ENCODE results near the gene NYAP1.
A peak's percentile ranks its signal among the peaks of the same experiment; 100 is the strongest.

NYAP1 gene

DNA sequence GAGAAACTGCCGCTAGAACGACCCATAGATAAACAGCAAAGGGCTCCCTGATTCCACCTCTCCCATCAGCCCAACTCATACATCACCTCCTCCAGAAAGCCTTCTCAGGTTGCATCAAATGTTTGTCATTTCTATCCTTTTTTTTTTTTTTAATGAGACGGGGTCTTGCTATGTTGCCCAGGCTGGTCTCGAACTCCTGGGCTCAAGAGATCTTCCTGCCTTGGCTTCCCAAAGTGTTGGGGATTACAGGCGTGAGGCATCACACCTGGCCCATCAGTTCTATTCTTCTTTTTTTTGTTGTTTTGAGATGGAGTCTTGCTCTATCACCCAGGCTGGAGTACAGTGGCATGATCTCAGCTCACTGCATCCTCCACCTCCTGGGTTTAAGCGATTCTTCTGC, 26.7 kb upstream of the NYAP1 start:
- no peak for DNase-seq

DNA sequence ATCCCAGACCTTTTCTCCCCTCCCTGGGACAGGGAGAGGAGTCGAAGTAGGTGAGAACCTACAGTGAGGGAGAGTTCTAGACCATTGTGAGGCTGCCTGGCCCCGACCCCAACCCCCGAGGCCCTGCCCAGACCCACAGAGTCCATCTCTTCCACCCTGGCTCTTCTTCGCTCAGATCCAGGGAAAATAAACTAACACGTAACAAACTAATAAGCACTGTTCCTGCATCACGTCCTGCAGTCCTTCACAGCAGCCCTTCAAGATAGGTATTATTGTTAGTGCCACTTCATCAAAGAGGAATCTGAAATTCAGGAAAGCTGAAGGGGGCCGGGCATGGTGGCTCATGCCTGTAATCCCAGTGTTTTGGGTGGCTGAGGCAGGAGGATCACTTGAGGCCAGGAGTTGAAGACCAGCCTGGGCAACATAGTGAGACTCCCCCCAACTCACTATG, 19.5 kb upstream of the NYAP1 start, which contains the start of gene SPACDR:
SPACDR (minus strand) TSS at position 51 of the 451 bp plus-strand sequence. CDS start 235 bp downstream, outside the sequence.
- no peak for DNase-seq

DNA sequence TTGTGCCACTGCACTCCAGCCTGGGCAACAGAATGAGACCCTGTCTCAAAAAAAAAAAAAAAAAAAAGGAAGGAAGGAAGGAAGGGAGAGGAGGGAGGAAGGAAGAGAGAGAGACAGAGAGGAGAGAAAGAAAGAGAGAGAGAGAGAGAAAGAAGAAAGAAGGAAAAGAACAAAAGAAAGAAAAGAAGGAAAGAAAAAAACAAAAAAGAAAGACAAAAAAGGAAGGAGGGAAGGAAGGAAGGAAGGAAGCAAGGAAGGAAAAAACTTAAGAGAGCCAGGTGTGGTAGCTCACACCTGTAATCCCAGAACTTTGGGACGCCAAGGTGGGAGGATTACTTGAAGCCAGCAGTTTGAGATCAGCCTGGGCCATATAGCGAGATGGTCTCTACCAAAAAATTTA, 18.9 kb upstream of the NYAP1 start:
- DNase-seq: no peak

DNA sequence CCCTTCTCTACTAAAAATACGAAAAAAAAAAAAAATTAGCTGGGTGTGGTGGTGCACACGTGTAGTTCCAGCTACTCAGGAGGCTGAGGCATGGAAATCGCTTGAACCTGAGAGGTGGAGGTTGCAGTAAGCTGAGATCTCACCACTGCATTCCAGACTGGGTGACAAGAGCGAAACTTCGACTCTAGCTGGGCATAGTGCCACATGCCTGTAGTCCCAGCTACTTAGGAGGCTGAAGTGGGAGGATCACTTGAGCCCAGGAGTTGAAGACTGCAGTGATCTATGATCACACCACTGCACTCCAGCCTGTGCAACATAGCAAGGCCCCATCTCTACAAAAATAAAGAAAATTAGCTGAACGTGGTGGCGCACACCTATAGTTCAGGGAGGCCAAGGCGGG, 18.4 kb upstream of the NYAP1 start:
- DNase-seq: no peak

DNA sequence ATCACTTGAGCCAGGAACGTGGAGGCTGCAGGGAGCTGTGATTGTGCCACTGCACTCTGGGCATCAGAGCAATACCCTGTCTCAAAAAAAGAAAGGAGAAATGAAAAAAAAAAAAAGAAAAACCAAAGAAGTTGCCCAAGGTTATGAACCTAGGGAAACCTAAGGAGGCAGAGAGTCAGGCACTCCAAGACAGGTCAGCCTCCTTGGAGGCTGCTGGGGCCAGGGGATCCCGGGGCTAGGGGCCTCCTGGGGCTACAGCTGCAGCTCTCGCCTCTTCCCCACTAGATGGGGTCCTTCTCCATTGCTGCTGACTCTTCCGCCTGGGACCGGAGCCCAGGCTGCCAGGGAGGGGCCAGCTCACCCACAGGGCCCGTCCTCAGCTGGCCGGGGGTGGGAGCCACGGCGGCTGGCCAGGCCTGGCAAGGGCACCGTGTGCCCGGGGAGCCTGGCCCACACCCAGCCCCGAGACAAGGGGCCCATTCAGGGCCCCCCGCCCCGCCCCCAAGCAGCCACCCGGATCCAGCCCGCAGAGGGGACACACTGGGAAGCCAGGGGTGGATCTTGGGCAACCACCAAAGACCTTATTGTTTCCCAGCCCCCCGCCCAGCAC, 17.9 kb upstream of the NYAP1 start:
- DNase-seq: peak; percentile 50

DNA sequence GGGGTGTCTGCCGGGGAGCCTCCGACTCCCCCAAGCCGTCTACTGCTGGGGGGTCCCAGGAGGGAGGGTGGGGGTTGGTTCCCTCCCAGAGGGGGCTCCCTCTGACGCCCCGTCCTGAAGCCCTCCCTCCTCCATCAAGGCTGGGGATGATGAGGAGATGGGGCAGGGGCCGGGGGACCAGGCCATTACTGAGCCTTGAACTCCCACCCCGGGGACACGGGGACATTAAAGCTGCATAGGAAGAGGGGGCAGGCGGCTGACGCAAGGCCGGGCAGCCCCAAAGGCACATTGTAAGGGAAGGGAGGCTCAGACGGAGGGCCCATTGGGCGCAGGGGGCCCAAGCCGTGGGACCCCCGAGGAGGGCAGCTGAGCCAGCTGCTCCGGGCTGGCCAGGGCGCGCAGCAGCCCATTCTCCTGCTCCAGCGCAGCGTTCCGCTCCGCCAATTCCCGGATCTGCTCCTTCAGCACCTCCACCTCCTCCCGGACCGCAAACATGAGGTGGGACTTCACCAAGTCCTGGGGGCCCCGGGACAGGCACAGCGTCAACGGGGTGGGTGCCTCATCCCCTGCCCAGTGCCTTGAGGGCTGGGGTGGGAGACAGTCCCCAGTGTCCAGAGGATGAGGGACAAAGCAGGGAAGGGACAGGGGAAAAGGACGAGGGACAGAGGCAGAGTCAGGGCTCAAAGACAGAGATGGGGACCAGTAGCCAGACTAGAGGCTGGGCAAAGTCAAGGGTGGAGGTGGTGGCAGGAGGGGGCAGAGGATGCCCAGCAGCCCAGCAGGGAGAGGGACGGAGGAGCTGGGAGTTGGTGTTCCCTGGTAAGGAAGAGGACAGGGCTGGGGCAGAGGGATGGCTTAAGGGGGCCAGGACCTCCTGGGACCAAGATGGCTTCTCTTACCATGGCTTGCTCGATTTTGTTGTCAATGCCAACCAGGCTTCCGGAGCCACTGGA, 16.8 kb upstream of the NYAP1 start:
- no peak for DNase-seq

DNA sequence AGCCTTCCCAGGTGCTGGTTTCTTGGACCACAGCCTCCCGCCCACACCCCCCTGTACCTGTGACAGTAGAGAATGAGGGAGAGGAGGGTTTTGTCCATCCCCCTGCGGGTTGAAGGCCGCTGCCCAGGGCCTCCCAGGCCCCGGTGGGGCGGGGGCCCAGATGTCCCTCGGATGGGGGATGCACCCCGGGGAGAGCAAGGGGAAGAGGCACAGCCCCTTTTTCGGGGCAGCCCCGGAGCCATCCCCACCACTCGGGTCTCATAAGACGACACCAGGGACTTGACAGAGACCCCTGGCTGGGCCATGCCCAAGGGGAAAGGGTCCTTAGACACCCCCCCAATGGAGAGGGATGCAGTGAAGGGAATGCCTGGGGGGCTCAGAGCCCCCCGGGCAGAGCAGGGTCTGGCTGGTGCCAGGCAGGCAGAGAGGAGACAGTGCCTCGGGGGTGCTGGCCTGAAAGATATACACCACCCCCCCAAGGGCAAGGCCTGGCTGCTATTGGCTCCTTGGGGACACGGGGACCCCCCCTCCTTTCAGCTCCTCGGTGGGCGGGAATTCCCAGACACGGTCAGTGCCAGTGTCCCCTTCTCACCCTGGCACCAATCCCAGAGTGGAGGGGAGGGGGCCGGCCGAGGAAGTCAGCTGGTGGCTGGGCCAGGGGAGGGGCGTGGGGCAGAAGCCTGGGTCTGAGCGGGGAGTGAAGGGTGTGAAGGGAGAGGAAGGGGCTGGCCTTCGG, 15.9 kb upstream of the NYAP1 start:
- DNase-seq: no peak

DNA sequence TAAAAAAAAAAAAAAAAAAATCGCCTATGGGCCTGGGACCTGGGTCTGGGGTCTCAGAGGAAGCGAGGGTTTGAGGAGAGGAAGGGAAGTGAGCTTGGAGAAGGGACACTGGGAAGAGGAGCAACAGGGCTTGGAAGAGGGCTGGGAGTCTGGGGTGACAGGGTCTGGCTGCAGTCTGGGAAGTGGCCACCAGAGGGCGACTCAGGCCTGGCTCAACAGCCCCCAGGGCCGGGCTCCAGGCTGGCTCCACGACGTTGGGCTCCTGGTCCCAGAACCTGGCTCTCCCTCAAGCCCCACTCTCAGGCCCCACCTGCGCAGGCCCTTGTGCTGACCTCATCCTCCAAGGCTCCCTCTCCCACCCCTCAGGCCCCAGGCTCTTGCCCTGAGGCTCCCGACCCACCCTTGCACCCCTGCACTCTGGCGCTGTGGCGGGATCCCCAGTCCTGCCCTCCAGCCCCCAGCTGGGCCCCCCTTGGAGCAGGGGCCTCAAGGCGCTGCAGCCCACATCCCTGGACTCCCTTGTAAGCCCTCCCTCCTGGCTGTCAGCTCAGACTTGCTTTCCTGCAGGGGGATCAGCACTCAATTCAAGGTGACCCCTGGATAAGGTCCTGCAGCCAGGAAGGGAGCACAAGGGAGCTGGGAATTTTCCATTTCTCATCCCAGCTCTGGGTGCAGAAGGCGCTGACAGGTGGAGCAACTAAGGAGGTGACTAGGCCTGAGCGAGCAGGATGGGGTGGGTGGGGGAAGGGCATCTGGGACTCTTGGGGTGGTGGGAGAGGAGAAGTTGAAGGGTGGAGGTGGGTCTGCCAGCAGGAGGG, 14.3 kb upstream of the NYAP1 start:
- DNase-seq: peak; percentile 70

DNA sequence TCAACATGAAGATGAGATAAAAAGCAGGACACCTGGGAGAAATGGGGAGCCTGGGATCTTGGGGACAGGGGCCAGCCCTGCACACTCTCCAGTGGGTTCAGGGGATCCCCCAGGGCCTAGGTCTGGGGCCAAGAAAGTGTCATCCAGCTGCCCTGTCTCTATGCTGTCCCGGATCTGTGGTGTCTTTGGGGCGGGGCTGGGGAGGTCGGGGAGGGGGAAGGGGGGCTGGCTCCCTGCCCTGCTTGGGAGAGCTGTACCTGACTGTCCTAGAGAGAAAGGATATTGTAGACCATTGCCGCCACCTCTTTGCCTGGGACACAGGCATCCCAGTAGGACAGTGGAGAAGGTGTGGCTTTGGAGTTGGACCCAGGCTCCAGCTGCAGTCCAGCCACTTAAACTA, 12.7 kb upstream of the NYAP1 start:
- DNase-seq: no peak

DNA sequence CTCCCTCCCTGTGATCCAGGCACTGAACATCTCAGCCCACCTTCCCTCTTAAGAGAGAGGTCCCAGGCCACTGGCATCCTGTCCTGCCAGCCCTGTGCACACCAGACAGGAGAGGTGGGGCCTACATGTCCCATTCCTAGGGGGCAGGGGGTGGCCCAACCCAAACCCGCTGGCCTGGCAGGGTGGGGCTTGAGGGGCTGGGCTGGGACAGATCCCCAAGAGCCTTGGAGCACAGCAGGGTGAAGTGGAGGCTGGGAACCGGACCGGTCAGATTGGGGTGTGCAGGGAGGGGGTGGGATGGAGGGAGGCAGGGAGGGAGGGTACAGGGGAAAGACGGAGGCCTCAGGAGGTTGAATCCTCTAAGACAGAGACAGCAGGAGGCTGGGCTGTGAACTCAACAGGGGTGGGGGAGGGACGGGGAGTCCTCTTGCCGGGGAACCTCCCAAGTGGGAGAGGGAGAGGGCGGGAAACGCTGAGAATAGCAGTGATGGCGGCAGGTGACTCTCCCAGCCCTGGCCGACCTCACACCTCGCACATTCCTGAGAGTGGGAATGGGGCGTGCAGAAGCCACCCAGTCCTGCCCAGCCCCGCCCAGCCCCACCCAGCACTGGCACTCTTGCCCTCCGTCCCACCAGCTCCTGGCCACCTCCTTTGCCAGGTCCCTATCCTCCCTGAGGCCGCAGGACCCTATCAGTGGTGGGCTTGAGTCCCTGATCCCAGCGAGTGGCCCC, 11.4 kb upstream of the NYAP1 start:
- DNase-seq: no peak

DNA sequence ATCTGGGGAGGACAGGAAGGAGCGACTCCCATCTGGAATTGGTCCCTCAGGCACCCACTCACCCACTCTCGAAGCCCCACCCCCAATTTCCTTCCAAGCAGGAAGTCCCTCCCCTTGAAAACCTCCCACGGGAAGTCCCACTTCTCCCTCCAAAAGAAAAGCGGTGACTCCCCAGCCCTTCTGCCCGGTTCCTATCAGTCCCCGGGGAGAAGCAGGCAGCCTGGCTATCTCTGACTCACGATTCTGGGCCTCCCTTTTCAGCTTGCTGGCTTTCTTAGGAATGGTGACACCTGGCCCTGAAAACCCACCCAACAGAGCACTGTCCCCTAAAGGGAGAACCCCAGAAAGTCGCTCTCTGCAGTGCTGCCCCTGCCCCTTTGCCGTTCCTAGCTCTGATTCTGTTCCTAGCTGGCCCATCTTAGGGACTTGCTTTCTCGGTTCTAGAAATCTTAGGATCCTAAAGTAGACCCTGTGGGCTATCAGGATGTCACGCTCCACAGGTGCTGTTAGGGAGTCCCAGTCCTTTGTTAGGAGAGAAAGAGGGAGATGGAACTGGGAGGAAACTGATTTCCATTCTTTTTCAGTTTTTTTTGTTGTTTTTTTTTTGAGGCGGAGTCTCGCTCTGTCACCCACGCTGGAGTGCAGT, 10.8 kb upstream of the NYAP1 start:
- no peak for DNase-seq

DNA sequence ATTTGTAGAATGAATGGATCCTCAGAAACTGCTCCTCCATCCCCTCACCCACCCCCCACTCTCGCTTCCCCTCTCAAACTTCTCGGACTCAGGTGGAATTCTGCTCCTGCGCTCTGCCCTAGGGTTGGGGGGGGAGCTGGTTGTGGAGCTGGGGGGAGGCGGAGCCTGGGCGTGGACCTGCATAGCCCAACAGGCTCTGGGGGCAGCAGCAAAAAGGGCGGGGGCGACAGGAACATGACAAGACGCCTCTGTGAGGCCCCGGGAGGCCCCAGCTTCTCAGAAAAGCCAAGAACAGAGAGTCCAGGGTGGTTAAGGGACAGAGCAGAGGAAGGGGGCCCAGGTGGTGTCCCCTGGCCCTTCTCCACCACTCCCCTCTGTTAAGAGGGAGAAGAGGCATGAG, 8.2 kb upstream of the NYAP1 start:
- DNase-seq: no peak

DNA sequence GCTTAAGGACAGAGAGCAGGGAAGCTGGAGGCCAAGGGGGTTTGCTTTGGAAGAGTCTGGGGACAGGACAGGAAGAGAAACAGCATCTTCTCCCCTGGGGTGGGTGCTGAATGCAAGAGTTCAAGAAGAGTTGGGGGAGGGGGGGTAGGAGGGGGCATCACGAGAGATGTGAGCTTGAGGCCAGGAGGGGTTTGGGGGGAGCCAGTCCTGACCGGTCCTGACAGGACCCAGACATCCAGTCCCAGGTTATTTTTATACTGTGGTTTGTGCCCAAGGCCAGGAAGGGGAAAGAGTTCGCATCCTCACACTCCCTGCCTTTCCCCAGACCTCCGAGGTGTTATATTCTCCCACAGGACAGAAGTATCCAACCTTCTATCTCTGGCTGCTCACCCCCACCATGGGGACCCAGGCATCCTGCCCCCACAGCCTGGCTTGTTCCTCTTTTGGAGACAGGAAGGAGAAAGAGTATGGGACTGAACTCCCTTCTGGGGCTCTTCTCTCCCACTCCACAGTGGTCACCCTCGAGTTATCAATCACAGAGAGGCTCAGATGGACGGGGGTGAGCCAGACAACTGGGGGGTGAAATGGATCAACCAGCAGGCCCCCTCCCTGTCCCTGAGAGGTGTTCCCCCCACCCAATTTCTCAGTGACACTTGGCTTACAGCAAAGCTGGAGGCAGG, 7.5 kb upstream of the NYAP1 start:
- no peak for DNase-seq

DNA sequence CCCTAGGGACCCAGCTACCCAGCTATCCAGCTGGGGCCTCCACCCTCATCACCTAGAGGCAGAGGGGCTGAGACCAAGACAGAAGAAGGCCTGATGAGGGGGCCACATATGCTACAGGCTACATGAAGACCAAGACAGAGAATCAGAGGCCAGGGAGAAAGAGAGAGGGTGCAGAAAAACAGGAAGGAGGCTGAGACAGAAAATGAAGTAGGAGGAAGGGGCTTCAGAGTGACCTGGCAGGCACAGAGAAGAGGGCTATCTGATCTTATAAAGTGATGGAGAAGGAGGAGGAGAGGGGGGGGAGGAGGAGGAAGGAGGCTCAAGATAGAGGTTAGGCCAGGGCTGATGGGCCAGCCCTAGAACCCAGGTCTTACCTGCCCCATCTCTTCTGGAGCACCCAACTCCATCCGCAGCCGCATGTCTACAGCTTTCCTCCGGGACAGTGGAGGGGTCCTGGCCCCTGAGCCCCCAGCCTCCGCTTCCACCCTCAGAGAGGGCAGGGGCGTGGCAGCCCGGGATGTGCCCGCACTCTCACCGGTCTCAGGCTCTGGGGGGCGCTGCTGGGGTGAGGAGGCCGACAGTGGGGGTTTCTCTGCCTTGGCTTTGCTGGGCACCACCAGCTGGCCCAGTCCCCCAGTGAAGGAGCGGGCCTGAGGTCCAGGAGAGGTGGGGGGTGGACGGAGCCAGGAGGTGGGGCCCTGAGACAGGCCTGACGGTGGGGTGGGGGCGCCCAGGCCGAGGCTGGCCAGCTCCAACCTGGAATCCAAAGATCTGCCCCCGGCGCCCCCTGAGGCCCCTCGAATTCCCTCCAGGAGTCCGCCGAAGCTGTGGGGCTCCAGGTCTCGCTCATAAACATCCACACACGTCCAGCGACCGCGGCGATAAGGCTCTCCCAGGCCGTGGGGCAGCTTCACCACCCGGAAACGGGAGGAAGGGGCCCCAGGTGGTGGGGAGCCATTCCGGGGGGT, 6.5 kb upstream of the NYAP1 start:
- DNase-seq: no peak

DNA sequence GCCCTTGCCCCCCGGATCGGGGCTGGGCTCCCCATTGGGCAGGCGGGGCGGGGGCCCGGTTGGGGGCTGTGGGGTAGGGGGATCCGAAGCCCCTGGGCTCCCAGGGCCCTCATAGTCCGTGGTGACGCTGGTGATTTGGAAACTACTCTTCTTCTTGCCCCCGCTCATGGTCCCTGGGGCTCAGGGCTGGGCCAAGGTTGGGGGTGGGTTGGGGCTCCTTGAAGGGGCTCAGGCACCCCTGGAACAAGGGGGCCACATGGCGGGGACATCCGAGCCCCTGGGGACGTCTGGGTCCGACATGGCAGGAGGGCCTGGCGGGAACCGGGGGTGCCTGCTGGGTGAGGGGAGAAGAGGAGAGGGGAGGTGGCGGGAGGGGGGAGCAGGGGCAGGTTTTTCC, 5.9 kb upstream of the NYAP1 start:
- DNase-seq: no peak

DNA sequence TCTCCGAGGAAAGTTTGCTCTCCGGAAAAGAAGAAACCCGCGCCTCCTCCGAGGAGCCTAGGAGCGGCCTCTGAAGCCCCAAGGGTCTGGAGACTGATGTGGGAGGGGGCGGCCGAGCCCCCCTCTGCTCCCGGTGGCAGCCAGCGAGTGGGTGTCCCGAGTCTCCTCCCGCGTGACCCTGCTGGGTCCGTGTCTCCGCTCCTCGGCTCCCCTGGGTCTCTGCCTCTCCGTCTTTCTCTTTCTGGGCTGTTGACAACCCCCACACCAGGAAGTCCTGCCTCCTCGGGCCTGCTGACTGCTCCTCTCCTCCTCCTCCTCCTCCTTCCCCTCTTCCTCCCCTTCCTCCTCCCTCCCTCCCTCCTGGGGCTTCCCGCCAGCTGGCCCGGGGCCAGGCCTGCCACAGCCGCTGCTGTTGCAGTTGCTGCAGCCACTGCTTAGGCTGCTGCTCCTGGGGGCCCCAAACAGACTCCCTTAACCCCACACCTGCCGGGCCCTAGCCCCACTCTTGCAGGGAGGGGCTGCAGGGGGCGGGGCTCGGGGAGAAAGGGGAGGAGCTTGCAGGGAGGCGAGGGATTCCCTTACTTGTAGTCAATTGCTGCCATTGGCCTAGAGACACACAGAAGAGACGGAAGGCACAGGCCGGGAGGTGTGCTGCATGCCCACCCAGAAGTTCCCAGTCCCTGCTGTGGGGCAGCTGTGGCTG, 4.6 kb upstream of the NYAP1 start, which contains the start of gene TSC22D4:
TSC22D4 (minus strand) TSS at position 257 of the 703 bp plus-strand sequence. CDS start 1,176 bp downstream, outside the sequence.
- peak; percentile 93 for DNase-seq

DNA sequence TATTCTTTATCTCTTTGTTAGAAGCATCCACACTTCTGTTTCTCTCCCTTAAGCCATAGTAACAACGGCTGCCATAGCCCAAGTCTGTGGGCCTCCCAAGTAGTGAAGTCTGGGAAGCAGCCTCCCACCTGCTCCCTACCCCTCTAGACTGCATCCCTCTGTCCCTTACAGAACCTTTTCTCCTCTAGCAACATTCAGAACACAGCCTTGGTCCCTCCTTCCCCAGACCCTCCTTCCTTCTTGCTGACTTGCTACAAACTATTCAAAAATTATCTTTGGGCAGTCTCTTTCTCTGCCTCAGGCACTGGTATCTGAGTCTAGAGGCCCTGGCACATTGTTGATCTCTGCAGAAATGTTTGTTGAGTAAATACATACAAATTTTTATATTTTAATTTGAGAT, 2.3 kb upstream of the NYAP1 start:
- DNase-seq: no peak

DNA sequence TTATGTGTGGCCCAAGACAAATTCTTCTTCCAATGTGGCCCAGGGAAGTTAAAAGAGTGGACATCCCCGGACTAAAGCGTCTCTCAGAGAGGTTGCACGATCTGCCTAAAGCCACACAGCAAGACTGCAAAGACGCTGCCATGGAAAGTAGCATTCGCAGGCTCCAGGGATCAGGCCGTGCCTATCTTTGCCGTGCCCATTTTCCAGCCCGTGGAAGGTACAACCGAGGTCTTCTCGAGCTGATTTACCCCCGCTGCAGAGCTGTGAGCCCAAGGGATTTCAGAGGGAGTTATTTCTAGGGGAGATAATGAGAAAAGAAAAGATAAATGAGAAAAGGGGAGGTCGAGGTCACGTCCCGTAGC, 1.0 kb upstream of the NYAP1 start:
- DNase-seq: no peak
